ENCODE results near the gene RNASE1. TPM values are rescaled to one million over a fixed set of nuclear protein-coding genes. Genes with fewer than 3 reads are reported as not detected.
A peak's percentile ranks its signal among the peaks of the same experiment; 100 is the strongest.

RNASE1 gene
- total and polyA plus RNA-seq, 8 donors, result 51.6 to 604 (median 237) TPM

DNA sequence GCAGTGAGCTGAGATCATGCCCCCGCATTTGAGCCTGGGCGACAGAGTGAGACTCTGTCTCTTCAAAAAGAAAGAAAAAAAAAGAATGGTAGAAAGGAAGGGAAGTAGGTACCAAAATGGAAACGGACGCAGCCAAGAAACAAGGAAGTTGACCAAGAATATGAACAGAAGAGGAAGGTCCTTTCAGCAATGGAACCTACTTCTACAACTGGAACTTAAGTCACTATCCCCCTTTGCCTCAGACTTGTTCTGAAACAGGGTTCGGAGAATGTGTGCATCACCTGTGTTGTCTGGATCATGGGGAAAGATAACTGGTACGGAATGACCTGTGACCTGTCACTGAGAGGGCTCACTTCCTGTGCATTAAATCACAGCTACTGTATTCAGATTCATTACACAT lies 43.9 kb upstream of the RNASE1 start:
- H3K4me3 ChIP-seq, result no peak overlapping the region
- no peaks in the 10 kb centered on the region for H3K36me3 ChIP-seq
- TF ChIP-seq POLR2A (IDR thresholded peaks at IDR 0.05) (no peak), EP300 (IDR thresholded peaks at IDR 0.05) (no peak)
- TF ChIP-seq, protein P1, sequence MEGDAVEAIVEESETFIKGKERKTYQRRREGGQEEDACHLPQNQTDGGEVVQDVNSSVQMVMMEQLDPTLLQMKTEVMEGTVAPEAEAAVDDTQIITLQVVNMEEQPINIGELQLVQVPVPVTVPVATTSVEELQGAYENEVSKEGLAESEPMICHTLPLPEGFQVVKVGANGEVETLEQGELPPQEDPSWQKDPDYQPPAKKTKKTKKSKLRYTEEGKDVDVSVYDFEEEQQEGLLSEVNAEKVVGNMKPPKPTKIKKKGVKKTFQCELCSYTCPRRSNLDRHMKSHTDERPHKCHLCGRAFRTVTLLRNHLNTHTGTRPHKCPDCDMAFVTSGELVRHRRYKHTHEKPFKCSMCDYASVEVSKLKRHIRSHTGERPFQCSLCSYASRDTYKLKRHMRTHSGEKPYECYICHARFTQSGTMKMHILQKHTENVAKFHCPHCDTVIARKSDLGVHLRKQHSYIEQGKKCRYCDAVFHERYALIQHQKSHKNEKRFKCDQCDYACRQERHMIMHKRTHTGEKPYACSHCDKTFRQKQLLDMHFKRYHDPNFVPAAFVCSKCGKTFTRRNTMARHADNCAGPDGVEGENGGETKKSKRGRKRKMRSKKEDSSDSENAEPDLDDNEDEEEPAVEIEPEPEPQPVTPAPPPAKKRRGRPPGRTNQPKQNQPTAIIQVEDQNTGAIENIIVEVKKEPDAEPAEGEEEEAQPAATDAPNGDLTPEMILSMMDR (IDR thresholded peaks at IDR 0.05), result no peak
- no peak overlapping the region for H3K27ac ChIP-seq
- H3K4me1 ChIP-seq, result peaks cover 10 to 24% (median 18%) of the 10 kb centered on the region in 4 donors
- intact Hi-C loops (cut with DNase I; ENCODE audit: low total_unique reads), result no loop called here
- no peak for DNase-seq
- H3K9me3 ChIP-seq, result no peaks in the 10 kb centered on the region
- 86 to 92% (median 90%) methylated on average over 6 of the region's 6 CpGs for WGBS, 5 donors
- no peaks in the 10 kb centered on the region for H3K27me3 ChIP-seq

DNA sequence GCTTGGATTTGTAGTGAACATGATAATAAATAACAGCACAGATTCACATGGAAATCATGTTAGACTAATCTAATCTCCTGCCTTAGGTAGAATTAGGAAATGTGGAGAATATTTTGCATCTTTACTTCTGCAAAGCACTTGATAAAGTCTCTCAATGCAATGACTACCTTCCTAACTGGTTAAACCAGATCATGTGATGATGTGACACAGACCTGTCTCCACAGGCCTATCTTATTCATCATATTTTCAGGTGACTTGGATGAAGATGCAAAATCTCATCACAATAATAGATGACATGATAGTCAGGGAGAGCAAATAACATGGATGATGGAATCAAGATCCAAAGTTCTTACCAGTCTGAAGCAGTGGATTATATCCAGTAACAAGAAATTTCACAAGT lies 38.5 kb upstream of the RNASE1 start:
- H3K36me3 ChIP-seq, result no peaks in the 10 kb centered on the region
- H3K27ac ChIP-seq, result no peak overlapping the region
- H3K4me3 ChIP-seq, result no peak overlapping the region
- TF ChIP-seq, protein P1 (IDR thresholded peaks at IDR 0.05), result no peak
- TF ChIP-seq POLR2AphosphoS5 (IDR thresholded peaks at IDR 0.05), result no peak
- no peak for TF ChIP-seq EP300 (IDR thresholded peaks at IDR 0.05)
- no peak for TF ChIP-seq POLR2A (IDR thresholded peaks at IDR 0.05)
- no peak for DNase-seq
- H3K9me3 ChIP-seq, result no peaks in the 10 kb centered on the region
- intact Hi-C loops (cut with DNase I; ENCODE audit: low total_unique reads), result no loop called here
- H3K27me3 ChIP-seq, result no peaks in the 10 kb centered on the region
- H3K4me1 ChIP-seq, result peaks cover 0 to 10% (median 0%) of the 10 kb centered on the region in 4 donors

DNA sequence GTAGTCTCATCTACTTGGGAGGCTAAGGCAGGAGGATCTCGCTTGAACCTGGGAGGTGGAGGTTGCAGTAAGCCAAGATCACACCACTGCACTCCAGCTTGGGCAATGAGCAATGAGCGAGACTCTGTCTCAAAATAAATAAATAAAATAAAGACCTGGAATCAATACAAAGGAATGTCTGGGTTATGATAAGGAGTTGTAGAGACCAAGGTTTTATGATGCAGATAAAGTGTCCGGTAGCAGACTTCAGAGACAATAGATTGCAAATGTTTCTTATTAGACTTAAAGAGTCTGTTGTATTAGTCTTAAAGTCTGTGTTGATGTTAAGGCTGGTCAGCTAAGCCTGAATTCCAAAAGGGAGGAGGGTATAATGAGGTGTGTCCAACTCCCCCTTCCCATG lies 35.2 kb upstream of the RNASE1 start:
- no peak for DNase-seq
- TF ChIP-seq, protein P1 (IDR thresholded peaks at IDR 0.05), result no peak
- TF ChIP-seq POLR2A (IDR thresholded peaks at IDR 0.05) (no peak), POLR2AphosphoS5 (IDR thresholded peaks at IDR 0.05) (no peak)
- H3K27me3 ChIP-seq, result no peaks in the 10 kb centered on the region
- no peak overlapping the region for H3K27ac ChIP-seq
- H3K4me1 ChIP-seq, result peaks cover 0 to 10% (median 0%) of the 10 kb centered on the region in 4 donors
- no peaks in the 10 kb centered on the region for H3K36me3 ChIP-seq
- no peaks in the 10 kb centered on the region for H3K9me3 ChIP-seq
- intact Hi-C loops (cut with DNase I; ENCODE audit: low total_unique reads), result no loop called here
- H3K4me3 ChIP-seq, result no peak overlapping the region
- WGBS, 5 donors, result 29 to 50% (median 37%) methylated on average over 3 of the region's 3 CpGs

DNA sequence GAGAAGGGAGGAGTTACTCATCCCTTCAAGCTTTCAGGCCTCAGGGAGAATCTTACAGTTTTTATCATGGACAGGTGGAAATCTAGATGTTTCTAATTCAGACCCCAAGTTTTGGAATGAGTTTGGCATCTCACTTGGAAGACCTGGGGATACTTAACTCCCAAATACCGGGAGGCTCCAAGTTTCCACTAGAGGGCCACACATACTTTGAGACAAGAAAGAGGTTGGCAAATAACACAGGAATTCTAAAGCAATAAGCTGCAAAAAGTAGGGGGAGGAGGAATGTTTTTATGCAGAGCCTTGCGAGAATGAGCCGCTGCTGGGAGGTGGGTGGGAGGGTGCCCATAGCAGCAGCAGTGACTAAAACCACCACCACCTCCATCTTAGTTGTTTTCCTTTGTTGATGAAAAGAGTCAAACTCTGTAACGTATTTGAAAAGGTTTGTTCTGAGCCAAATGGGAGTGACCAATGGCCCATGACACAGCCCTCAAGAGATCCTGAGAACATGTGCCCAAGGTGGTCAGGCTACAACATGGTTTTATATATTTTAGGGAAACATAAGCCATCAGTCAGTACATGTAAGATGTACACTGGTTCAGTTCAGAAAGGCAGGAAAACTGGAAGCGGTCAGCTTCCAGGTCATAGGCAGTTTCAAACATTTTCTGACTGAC lies 34.2 kb upstream of the RNASE1 start:
- peak; percentile 53 to 58 for DNase-seq
- Histone ChIP-seq H3K36me3 (no peaks in the 10 kb centered on the region), H3K27ac (no peak overlapping the region)

More for the DNA sequence above, 34.2 kb upstream of the RNASE1 start:
- no peaks in the 10 kb centered on the region for H3K27me3 ChIP-seq
- H3K4me3 ChIP-seq, result no peak overlapping the region
- TF ChIP-seq, protein P1 (IDR thresholded peaks at IDR 0.05), result peak in 4 of 7 experiments; percentile 19 to 55 (median 46)
- TF ChIP-seq POLR2AphosphoS5 (IDR thresholded peaks at IDR 0.05) (no peak), POLR2A (IDR thresholded peaks at IDR 0.05) (no peak), EP300 (IDR thresholded peaks at IDR 0.05) (no peak)
- intact Hi-C loops (cut with DNase I; ENCODE audit: low total_unique reads), result no loop called here
- no peaks in the 10 kb centered on the region for H3K9me3 ChIP-seq
- 32 to 53% (median 34%) methylated on average over 5 of the region's 5 CpGs for WGBS, 5 donors
- peaks cover 0 to 10% (median 0%) of the 10 kb centered on the region in 4 donors for H3K4me1 ChIP-seq
